DND-41 (cell line): ENCODE results near the gene CD27.

Experiments
- ATAC-seq: fragments of 200-7000 bp; cut with Tn5 transposase; 3 replicates; pipeline ENCODE4 v1.9.1; 2021; ENCODE audit warnings: low read depth; ENCODE audit not compliant: insufficient read depth
- DNase-seq: peaks from one replicate; pipeline ENCODE4 v3.0.0-alpha.2; 2020
- H2AFZ ChIP-seq: 2 replicates; pipeline ENCODE4 v1.6.0; 2012; ENCODE audit warnings: low read depth, low read length
- H3K27ac ChIP-seq: 2 replicates; pipeline ENCODE4 v1.5.1; 2012; ENCODE audit warnings: low read length, inconsistent platforms
- H3K27me3 ChIP-seq: fragments of 200-600 bp; sonication (generic); 2 replicates; pipeline ENCODE4 v1.6.0; 2012; ENCODE audit warnings: low read length, mild to moderate bottlenecking, inconsistent platforms; ENCODE audit not compliant: insufficient read depth, poor library complexity
- H3K36me3 ChIP-seq: 2 replicates; pipeline ENCODE4 v1.5.1; 2012; ENCODE audit warnings: low read length, inconsistent platforms; ENCODE audit not compliant: insufficient read depth
- H3K4me1 ChIP-seq: 2 replicates; pipeline ENCODE4 v1.5.1; 2012; ENCODE audit warnings: mild to moderate bottlenecking, low read length; ENCODE audit not compliant: insufficient read depth
- H3K4me2 ChIP-seq: 2 replicates; pipeline ENCODE4 v1.6.0; 2012; ENCODE audit warnings: mild to moderate bottlenecking, moderate library complexity, low read length, inconsistent platforms; ENCODE audit not compliant: insufficient read depth
- H3K4me3 ChIP-seq, 2 experiments: fragments of 200-600 bp in 1 of 2; shearing (Covaris generic) in 1 of 2; 2 replicates each; pipeline ENCODE4 v1.5.1; 2012 to 2016; ENCODE audit warnings: inconsistent platforms in 2 of 2, low read length in 2 of 2, mild to moderate bottlenecking in 2 of 2, low read depth in 1 of 2, moderate library complexity in 1 of 2
- H3K79me2 ChIP-seq: 2 replicates; pipeline ENCODE4 v1.6.0; 2012; ENCODE audit warnings: low read length, inconsistent platforms; ENCODE audit not compliant: insufficient read depth
- H3K9ac ChIP-seq: 2 replicates; pipeline ENCODE4 v1.6.0; 2012; ENCODE audit warnings: low read depth, mild to moderate bottlenecking, inconsistent platforms, low read length, moderate library complexity
- H3K9me3 ChIP-seq: 2 replicates; pipeline ENCODE4 v1.5.1; 2012; ENCODE audit warnings: low read length, moderate library complexity, mild to moderate bottlenecking, inconsistent platforms; ENCODE audit not compliant: insufficient read depth, severe bottlenecking
- H4K20me1 ChIP-seq: 2 replicates; pipeline ENCODE4 v1.6.0; 2012; ENCODE audit warnings: low read length; ENCODE audit not compliant: insufficient read depth
- EZH2 ChIP-seq: IDR thresholded peaks from 3 replicates; pipeline ENCODE4 v1.6.1; 2012; ENCODE audit warnings: borderline replicate concordance, low read depth, mild to moderate bottlenecking, moderate library complexity, low read length, inconsistent platforms; ENCODE audit not compliant: severe bottlenecking
- TF ChIP-seq, protein P1 (sequence below): IDR thresholded peaks from 2 replicates; pipeline ENCODE4 v1.5.1; 2012; ENCODE audit warnings: borderline replicate concordance, low read length, moderate library complexity, mild to moderate bottlenecking; ENCODE audit not compliant: poor library complexity, severe bottlenecking; ENCODE audit errors: extremely low read depth

Gene CD27

DNA sequence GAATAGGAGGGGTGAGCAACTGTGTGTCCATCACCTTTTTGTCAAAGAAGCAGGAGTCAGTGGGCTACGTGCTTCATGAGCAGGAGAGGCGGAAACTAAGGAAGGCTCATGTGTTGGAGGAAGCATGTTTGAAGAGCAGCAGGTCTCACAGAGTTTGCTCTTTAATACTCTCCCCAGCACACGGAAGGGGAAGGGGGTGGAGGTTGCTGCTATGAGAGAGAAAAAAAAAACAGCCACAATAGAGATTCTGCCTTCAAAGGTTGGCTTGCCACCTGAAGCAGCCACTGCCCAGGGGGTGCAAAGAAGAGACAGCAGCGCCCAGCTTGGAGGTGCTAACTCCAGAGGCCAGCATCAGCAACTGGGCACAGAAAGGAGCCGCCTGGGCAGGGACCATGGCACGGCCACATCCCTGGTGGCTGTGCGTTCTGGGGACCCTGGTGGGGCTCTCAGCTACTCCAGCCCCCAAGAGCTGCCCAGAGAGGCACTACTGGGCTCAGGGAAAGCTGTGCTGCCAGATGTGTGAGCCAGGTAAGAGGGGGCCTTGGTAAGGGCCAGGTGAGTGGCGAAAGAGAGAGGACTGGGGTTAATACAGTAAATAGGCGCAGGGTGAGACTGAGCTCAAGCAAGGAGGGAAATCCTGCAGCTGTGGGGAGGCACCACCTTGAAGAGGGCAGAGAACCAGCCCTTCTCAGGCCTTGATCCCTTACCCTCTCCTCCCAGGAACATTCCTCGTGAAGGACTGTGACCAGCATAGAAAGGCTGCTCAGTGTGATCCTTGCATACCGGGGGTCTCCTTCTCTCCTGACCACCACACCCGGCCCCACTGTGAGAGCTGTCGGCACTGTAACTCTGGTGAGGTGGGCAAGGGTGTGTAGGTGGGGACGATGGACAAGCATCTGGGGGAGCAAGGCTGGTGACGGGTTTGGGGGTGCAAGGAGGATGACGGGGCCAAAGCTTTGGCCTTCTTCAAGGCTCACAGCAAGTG is at the start of gene CD27:
Gene CD27 (plus strand): TSS at position 252 of the 985 bp plus-strand sequence. CDS start 141 bp downstream, at position 393.
- DNase-seq (no peak), ATAC-seq (peak; percentile 42)
- Histone ChIP-seq H3K27ac (peak within 1 kb of the TSS; percentile 47), H2AFZ (no peak within 1 kb of the TSS), H3K9ac (0 out of 2 replicates have a peak within 1 kb of the TSS, but pooled peaks have one; percentile 21), H4K20me1 (no peaks in the 10 kb centered on the region), H3K4me1 (peaks cover 16% of the 10 kb centered on the region), H3K9me3 (no peaks in the 10 kb centered on the region), H3K79me2 (no peaks in the 10 kb centered on the region), H3K4me3 (no peak within 1 kb of the TSS), H3K4me2 (no peak within 1 kb of the TSS), H3K27me3 (no peaks in the 10 kb centered on the region), H3K36me3 (no peaks in the 10 kb centered on the region)
- TF ChIP-seq, protein P1, sequence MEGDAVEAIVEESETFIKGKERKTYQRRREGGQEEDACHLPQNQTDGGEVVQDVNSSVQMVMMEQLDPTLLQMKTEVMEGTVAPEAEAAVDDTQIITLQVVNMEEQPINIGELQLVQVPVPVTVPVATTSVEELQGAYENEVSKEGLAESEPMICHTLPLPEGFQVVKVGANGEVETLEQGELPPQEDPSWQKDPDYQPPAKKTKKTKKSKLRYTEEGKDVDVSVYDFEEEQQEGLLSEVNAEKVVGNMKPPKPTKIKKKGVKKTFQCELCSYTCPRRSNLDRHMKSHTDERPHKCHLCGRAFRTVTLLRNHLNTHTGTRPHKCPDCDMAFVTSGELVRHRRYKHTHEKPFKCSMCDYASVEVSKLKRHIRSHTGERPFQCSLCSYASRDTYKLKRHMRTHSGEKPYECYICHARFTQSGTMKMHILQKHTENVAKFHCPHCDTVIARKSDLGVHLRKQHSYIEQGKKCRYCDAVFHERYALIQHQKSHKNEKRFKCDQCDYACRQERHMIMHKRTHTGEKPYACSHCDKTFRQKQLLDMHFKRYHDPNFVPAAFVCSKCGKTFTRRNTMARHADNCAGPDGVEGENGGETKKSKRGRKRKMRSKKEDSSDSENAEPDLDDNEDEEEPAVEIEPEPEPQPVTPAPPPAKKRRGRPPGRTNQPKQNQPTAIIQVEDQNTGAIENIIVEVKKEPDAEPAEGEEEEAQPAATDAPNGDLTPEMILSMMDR, result no peak
- TF ChIP-seq EZH2, result no peak

GRCh38 chr12:6396031-6396430 is 48.7 kb upstream of the CD27 start:
- H3K9ac ChIP-seq, result no peak overlapping the region
- no peaks in the 10 kb centered on the region for H3K27me3 ChIP-seq
- no peak overlapping the region for H3K4me2 ChIP-seq
- DNase-seq (no peak), ATAC-seq (no peak)
- no peak overlapping the region for H3K27ac ChIP-seq
- no peaks in the 10 kb centered on the region for H3K4me1 ChIP-seq
- H3K9me3 ChIP-seq, result no peaks in the 10 kb centered on the region
- H3K36me3 ChIP-seq, result no peaks in the 10 kb centered on the region
- H2AFZ ChIP-seq, result no peak overlapping the region
- no peak for TF ChIP-seq EZH2
- TF ChIP-seq, protein P1, result no peak
- no peaks in the 10 kb centered on the region for H3K79me2 ChIP-seq
- H3K4me3 ChIP-seq, result no peak overlapping the region
- no peaks in the 10 kb centered on the region for H4K20me1 ChIP-seq

GRCh38 chr12:6399884-6400644 is 44.7 kb upstream of the CD27 start:
- H3K4me3 ChIP-seq, result no peak overlapping the region
- no peaks in the 10 kb centered on the region for H3K27me3 ChIP-seq
- H2AFZ ChIP-seq, result no peak overlapping the region
- no peaks in the 10 kb centered on the region for H3K4me1 ChIP-seq
- no peak overlapping the region for H3K27ac ChIP-seq
- no peak for DNase-seq
- TF ChIP-seq EZH2, result no peak
- TF ChIP-seq, protein P1, result no peak
- ATAC-seq, result no peak
- no peak overlapping the region for H3K9ac ChIP-seq
- H3K9me3 ChIP-seq, result no peaks in the 10 kb centered on the region
- H3K4me2 ChIP-seq, result no peak overlapping the region
- no peaks in the 10 kb centered on the region for H4K20me1 ChIP-seq
- H3K79me2 ChIP-seq, result no peaks in the 10 kb centered on the region
- H3K36me3 ChIP-seq, result no peaks in the 10 kb centered on the region
